NK-92 (cell line): ENCODE data around the gene DYNLT4.
"Not testable (repeated sequence)": the region's sequence is repeated elsewhere in the genome, so short reads cannot be mapped to it uniquely, and the experiment has no call there.

Experiments
- DNase-seq: peaks from one replicate; lab custom pipeline; 2025; ENCODE audit not compliant: unreplicated experiment; lab: John Stamatoyannopoulos, UW

DYNLT4 gene

DNA sequence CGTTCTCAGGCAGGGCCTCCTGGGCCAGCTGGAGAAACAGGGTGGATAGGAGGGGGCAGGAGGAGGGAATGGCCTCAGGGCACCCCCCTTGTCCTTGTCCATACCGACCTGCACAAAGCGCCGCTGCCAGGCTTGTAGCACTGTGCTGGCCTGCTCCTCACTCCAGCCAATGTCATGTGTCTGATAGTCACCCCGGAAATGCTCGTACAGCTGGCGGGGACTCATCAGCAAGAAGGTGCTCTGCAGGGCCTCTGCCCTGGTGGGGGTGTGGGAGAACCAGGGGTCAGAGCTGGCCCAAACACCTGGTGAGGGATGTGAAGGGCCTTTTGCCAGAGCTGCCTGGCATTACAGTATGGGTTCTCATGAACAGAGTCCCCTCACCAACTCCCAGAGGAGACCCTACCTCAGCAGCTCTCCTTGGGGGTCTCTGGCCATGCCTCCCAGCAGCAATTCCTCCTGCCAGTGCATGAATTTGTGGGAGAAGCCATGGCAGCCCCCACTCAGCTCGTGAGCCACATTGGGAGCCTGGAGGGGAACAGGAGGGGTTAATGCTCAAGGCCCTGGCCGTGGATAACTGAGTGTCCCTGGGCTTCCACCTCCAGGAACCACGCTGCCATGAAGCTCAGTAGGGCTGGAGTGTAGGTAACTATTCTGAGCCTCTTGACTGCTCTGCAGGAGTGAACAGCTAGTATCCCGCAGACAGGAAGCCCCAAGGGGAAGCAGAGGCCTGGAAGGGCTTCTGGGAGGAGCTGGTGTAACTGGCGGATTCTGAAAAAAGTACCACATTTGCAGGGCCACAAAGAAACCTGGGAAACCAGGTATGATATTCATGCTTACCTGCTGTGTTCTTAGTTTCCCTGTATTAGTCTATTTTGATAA is 22.6 kb upstream of the DYNLT4 start:
- DNase-seq = no peak

DNA sequence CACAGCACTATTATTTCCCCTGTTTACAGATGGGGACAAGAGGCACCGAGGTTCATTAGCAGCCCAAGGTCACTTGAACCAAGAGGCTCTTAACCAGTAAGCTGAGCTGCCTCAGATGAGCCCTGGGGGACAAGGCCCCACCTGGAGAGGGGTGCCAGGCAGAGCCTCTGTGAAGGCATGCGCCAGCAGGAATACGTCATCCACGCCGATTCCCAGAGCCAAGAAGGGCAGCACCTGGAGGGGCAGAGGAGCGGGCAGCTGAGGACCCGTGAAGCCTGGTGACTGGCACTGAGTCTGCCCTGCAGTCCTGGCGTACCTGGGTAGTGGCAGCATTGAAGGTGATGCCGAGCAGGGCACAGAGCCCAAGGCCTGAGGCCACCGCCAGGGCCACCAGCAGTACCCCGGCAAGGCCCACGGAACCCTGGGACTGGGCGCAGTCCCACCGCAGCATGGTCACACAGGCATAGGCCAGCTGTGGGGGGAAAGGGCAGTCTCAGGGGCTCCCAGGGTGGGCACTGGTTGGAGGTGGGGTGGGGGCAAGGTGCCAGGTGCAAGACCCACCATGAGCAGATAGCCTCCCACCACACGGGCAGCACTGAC is 21.8 kb upstream of the DYNLT4 start:
- DNase-seq = no peak

DNA sequence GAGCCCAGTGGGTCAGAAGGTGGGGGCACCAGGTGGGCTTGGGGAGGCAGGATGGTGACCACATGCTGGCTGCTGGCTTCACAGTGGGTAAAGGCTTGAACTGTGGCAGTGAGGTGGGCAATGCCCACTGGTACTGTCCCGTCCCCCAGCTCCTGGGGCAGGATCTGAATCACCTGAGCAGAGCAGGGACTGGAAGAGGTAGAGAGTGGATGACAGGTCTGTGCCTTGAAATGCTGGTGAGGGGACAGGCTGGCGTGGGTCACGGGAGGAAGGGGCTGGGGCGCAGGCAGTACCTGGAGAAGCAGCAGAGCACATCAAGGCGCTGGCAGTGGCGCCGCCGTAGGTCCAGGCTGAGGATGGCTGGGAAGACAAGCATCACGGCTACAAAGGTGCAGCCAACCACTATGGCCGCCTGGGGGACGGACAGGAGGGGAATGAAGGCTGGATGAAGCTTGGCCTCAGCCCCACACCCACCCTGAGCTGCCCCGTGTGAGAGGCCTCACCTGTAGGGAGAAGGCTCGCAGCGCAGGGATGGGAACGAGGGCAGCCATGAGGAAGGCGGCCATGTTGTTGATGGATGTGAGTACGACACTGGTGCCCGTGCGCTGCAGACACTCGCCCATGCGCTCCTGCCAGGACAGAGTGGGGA is 21.0 kb upstream of the DYNLT4 start:
- DNase-seq = no peak

DNA sequence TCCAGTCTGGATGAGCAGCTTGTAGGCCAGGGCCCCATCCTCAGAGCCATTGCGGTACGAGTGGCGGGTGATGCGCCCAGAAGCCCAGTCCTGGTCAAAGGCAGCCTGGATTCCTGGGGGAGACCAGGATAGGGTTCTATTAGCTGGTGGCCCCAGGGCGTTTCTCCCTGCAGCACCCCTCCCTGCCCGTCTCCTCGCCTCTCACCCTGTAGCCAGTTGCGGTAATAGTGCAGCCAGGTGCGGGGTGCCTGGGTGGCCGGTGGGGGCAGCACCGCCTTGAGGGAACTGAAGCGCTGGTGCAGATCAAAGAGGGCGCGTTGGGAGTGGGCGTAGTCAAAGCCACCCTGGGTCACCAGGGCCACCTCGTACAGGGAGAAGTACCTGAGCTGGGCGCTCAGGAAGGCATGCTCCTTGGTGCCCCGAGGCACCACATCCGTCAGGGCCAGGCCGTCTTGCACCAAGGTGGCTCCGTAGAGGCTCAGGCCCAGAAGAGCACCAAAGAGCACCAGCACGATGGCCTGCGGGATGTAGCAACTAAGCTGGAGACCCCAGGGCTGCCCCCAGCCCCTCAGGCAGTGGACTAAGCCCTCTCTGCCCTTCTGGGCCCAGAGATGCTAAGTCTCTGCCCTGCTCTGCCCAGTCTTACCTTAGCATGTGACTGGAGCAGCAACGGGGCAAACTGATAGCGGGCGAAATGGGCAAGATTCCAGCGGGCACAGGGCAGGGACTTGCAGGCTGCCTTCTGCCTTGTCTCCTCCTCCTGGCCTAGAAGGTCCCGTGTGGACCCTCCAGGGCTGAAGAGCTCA is 20.2 kb upstream of the DYNLT4 start:
- DNase-seq = no peak

DNA sequence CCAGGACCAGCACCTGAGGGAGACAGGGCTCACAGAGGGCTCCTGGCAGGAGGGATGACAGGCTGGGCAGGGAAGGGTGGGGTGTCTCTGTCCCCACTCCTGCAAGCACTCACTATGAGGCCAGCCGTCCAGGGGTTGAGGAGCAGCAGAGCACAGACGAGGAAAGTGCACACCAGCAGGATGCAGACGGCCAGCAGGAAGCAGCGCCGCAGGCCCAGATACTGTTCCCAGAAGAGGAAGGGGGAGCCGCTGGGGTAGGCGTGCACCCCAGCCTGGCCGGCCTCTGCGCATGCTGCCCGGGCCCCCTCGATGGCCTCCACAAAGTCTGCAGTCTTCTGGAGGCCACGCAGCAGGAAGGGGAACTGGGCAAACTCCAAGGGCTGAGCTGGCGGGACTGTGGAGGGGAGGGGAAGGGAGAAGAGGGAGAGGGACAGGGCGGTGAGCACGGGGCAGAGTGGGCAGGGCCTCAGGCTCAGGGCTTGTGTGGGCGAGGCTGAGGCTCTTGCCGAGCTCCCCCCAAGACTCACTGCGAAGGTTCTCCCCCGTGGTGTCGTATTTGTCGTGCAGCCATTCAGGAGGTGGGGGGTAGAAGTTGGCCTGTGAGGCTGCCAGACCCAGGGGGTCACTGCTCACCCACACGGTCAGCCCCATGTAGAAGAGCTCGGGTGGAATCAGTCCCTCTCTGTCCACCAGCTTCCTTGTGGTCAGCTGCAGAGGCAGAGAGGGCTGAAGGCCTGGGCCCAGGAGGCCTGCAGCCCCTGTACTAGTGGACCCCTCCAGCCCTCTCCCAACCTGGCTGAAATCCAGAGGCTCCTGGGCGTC is 19.4 kb upstream of the DYNLT4 start:
- no peak for DNase-seq

DNA sequence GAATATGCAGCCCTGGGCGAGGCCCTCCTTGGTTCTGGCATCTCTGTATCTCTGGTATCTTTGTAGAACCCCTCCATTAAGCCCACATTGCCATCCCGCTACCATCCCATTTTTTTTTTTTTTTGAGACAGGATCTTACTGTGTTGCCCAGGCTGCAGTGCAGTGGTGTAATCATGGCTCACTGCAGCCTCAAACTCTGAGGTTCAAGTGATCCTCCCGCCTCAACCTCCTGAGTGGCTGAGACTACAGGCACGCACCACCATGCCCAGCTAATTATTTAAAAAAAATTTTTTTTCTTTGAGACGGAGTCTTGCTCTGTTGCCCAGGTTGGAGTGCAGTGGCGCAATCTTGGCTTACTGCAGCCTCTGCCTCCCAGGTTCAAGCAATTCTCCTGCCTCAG is 17.2 kb upstream of the DYNLT4 start:
- DNase-seq = not testable (repeated sequence)

DNA sequence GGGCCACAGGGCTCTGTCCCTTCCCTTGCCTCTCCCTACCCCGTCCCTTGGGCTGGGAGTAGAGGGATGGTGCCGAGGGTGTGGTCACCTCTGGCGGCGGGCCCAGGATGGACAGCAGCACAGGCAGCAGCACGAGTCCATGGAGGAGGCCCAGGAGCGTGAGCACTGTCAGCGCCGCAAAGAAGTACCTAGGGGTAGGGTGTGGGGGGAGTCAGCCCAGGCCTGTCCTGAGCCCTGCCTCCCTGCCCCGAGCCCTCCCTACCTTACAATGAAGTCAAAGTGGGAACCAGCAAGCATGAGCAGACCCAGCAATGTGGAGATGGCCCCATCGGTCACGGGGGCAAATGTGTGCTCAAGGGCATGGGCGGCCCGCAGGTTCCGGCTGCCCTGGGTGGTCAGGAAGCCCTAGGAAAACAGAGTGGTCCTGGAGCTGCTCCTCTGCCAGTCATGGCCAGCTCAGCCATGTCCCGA is 15.9 kb upstream of the DYNLT4 start:
- DNase-seq = no peak

DNA sequence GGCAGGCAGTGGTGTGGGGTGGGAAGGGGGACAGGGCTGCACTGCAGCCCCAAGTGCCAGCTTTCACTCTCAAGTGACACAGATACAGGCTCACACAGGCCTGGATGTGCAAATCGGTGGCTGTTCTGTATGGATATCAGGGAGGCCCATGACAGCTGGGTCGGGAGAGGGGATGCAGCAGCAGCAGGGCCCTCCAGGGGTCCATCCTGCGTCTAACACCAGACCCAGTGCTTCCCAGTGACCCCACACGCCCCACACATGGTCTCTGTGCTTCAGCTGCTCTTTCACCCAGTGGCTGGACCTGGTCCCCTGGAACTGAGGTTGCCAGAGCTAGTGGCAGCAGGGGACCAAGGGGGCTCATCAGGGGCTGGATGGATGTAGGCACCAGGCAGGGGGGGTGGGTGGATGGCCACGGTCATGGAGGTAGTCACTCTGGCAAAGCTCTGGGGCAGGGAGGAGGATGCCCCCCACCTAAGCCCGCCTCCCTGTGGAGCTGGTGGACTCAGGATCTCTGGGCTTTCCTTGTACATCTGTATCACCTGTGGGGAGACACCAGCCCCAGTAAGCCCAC is 15.1 kb upstream of the DYNLT4 start:
- no peak for DNase-seq

DNA sequence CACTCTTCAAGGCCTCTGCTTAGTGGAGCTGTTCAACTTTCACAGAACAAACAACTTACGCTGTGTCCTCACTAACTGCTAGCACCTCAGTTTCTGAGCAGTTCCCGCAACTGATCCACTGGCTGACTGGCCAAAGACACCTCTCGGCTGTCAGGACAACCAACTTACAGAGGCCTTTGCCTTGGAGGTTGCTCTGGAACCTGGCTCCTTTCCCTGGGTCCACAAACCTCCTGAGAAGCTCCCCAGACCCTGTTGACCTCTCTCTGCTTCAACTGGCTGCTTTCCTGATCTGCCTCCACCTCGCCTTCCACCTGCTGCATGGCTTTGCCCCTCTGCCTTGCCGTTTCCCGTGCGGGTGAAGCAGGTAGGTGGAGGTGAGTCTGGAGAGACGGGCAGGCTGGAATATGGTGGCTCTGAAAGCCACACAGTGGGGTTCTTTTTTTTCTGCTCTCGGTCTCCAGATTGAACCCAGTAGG is 14.1 kb upstream of the DYNLT4 start:
- DNase-seq = no peak

DNA sequence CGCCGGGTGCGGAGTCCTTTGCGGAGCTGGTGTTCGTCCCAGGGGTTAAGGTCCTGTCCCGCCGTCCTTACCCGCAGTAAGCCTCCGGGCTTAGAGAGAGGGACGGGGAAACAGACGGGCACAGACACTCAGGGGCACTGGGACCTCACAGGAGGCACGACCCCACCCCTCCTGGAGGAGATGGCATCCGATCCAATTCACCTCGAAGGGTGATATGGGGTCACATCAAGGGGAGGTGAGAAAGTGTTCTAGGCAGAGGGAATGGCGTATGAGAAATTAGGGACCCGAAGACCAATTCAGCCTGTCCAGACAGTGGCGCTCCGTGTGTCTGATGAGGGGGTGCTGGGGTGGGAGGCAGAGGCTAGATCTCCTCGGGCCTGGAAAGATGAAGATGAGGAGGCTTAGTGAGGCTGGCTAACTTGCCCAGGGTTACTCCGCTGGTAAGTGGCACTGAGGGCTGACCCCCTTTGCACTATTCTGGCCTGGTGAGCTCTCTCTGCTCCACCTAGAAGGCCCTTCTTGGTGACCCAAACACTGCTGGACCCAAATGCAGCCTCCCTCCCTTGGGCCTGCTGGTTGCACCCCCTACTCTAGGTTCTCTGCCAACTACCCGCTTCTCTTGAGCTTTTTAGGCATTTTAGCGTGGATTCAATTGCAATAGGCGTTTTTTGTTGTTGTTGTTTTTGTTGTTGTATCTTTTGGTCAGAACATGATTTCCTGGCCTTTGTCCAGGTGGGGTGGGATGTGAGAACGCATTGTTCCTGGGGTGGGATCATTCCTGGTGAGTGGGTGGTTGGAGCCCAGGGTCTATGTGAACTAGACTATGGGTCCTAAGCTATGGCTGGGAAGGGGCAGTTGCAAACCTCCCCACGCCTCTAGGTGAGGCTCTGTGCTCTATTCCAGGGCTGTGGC is 13.4 kb upstream of the DYNLT4 start:
- DNase-seq = no peak

DNA sequence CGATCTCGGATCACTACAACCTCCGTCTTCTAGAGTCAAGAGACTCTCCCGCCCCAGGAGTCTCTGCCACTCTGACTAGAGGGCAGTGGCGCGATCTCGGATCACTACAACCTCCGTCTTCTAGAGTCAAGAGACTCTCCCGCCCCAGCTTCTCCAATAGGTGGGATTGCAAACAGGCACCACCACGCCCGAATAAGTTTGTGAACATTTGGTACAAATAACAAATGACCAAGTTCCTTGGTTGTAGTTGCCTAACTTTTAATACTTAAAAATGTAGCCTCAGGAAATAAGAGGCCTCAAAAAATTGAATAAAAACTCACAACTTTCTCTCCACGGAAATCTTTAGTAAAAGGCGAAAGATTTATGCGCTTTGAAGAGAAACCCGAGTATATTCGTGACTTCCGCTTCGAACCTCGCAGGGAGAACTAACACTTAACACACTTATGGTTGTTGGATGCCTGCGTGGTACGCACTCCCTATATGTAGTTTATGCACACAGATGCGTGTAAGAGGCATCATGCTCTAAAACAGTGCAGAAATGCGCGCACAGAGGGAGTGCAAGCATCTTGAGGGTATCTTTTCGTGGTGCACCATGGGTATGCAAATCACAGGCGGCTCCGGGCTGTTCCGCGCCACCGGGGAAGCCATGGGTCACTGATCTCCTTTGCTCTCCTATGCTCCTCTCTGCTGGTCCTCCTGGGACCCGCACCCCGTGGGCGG is 12.6 kb upstream of the DYNLT4 start:
- DNase-seq = no peak

DNA sequence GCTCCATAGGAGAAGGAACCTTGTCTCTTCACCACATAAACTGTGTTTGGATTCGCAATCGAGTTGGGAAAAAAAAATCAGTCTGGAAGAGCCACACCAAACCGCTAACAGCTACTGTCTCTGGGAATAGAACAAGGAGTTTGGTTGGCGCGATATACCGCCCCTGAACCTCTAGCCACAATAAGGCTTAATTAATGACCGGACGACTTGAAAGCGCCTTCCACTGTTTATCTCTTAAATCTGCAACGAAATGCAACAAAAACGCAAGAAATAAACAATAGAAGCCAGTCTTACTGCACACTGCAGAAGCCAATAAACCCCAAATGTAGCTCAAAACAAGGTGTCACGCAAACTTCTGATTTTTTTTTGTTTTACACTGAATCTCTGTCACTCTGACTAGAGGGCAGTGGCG is 12.1 kb upstream of the DYNLT4 start:
- DNase-seq = no peak

DNA sequence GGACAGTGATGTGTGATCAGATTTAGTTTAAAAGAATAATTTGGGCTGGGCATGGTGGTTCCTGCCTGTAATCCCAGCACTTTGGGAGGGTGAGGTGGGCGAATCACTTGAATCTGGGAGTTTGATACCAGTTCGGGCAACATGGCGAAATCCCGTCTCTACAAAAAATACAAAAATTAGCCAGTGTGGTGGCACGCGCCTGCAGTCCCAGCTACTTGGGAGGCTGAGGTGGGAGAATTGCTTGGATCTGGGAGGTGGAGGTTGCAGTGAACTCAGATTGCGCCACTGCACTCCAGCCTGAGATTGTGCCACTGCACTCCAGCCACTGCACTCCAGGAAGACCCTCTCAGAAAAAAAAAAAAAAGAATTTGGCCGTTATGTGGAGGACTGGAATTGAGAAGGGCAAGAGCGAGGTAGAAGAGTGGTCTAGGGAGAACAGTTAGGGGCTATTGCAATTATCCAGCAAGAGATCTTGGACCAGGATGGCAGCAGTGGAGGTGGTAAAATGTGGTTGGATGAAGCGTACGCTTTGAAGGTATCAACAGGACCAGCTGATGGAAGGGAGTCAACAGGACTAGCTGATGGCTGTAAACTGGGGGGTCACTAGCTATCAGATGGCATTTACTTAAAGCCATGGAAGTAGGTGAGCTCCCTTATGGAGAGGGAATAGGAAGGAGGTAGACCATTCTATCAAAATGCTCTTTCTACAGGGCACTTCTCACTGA is 10.8 kb upstream of the DYNLT4 start:
- DNase-seq = no peak

DNA sequence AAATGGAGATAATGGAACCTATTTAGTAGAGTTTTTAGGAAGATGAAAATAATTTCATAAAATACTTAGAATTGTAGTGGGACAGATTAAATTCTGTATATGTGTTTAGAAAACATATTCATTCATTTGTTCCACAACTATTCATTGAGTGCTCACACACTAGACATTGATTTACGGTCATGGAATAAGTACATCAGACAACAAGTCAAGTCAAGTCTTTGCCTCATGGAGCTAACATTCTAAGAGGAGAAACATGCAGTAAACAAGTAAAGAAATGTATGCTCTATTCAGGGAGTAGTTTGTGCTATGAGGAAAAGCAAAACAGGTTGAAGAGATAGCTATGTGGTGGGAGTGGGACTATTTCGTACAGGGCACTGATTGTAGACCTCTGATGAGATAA is 10.2 kb upstream of the DYNLT4 start:
- DNase-seq = no peak

DNA sequence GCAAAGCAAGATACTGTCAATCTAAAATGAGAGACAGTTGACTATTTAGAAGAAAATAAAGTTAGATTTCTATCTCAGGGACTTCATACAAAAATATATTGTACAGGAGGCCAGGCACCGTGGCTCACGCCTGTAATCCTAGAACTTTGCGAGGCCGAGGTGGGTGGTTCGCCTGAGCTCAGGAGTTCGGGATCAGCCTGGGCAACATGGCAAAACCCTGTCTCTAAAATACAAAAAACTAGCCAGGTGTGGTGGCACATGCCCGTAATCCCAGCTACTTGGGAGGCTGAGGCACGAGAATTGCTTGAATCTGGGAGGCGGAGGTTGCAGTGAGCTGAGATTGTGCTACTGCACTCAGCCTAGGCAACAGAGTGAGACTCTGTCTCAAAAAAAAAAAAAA is 8.8 kb upstream of the DYNLT4 start:
- DNase-seq = not testable (repeated sequence)

DNA sequence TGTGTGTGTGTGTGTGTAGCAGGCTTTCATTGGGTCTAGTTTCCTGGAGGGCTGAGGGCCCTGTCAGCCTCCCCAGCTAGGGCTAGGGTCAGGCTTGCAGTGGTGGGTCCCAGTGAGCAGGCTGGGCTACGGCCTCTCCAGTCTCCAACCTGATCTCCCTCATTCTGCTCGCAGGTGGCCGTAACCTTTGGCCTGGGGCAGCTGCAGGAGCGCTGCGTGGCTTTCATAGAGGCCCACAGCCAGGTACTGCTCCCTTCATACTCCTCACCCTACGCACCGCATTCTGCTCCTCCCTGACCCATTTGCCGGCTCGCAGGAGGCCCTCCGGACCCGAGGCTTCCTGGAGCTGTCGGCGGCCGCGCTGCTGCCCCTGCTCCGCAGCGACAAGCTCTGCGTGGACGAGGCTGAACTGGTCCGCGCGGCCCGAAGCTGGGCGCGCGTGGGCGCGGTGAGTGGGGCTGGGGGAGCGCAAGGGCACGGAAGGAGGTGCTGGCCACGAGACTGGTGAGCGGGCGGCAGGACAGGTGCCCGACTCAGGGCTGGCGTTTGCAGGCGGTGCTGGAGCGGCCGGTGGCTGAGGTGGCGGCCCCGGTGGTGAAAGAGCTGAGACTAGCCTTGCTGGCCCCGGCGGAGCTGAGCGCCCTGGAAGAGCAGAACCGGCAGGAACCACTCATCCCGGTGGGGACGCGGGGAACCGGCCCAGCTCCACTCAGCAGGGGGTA is 5.8 kb upstream of the DYNLT4 start:
- DNase-seq = no peak

DNA sequence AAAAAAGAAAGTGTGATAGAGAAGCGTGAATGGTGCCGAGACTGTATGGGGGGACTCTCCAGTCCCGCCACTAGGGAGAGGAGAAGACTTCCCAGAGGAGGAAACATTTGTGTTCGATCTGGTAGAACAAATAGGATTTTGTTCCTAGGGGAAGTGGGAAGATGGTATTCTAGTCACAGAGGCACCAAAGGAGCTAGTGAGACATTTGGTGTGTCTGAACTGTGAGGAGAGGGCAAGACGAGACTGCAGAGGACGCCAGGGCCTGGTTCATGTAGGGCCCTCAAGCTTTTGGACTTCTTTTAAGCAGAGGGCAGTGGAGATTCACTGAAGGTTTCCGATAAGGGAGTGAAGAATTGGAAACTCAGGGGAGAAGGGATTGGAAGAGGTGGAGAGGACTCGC is 4.1 kb upstream of the DYNLT4 start:
- no peak for DNase-seq
